Measurements from ENCODE around the gene TRIM69.
"Not testable (repeated sequence)": the region's sequence is repeated elsewhere in the genome, so short reads cannot be mapped to it uniquely, and the experiment has no call there.

Gene TRIM69

GRCh38 chr15:44729408-44730127 lies 6.8 kb upstream of the TRIM69 start:
- Histone ChIP-seq H3K4me1 (ENCODE audit: control insufficient read depth in 1 of 2, insufficient read depth in 2 of 2, low read length in 2 of 2) (peaks cover 9 to 18% of the 10 kb centered on the region in 2 donors), H3K9me3 (ENCODE audit: control insufficient read depth in 1 of 2, low read length in 2 of 2) (no peaks in the 10 kb centered on the region), H3K36me3 (ENCODE audit: control insufficient read depth in 1 of 2, insufficient read depth in 2 of 2, low read length in 2 of 2) (peaks cover 9 to 11% of the 10 kb centered on the region in 2 donors), H3K4me3 (ENCODE audit: low read depth in 1 of 2, low read length in 2 of 2) (peak overlapping the region; percentile 87 to 91), H3K27me3 (ENCODE audit: low read depth, low read length) (no peaks in the 10 kb centered on the region), H3K27ac (ENCODE audit: low read length) (peak overlapping the region; percentile 99)

- Histone ChIP-seq H3K27ac (ENCODE audit: low read length) (peak overlapping the region; percentile 53), H3K36me3 (ENCODE audit: control insufficient read depth in 1 of 2, insufficient read depth in 2 of 2, low read length in 2 of 2) (peaks cover 9 to 11% of the 10 kb centered on the region in 2 donors), H3K27me3 (ENCODE audit: low read depth, low read length) (no peaks in the 10 kb centered on the region), H3K4me1 (ENCODE audit: control insufficient read depth in 1 of 2, insufficient read depth in 2 of 2, low read length in 2 of 2) (peaks cover 4% of the 10 kb centered on the region in 2 donors), H3K4me3 (ENCODE audit: low read depth in 1 of 2, low read length in 2 of 2) (no peak overlapping the region), H3K9me3 (ENCODE audit: control insufficient read depth in 1 of 2, low read length in 2 of 2) (no peaks in the 10 kb centered on the region)
These were observed 1.4 kb upstream of the TRIM69 start for GRCh38 chr15:44734839-44735481.

- no peaks in the 10 kb centered on the region for H3K27me3 ChIP-seq (ENCODE audit: low read depth, low read length)
- peaks cover 9 to 11% of the 10 kb centered on the region in 2 donors for H3K36me3 ChIP-seq (ENCODE audit: control insufficient read depth in 1 of 2, insufficient read depth in 2 of 2, low read length in 2 of 2)
- H3K9me3 ChIP-seq (ENCODE audit: control insufficient read depth in 1 of 2, low read length in 2 of 2), result no peaks in the 10 kb centered on the region
- H3K4me1 ChIP-seq (ENCODE audit: control insufficient read depth in 1 of 2, insufficient read depth in 2 of 2, low read length in 2 of 2), result peaks cover 2 to 4% of the 10 kb centered on the region in 2 donors
- peak overlapping the region; percentile 53 for H3K27ac ChIP-seq (ENCODE audit: low read length)
- no peak overlapping the region for H3K4me3 ChIP-seq (ENCODE audit: low read depth in 1 of 2, low read length in 2 of 2)
These were observed 697 bp upstream of the TRIM69 start for GRCh38 chr15:44735482-44736180.

GRCh38 chr15:44738340-44738984 lies 2.1 kb downstream of the TRIM69 start:
- H3K36me3 ChIP-seq (ENCODE audit: control insufficient read depth in 1 of 2, insufficient read depth in 2 of 2, low read length in 2 of 2), result no peaks in the 10 kb centered on the region
- H3K4me3 ChIP-seq (ENCODE audit: low read depth in 1 of 2, low read length in 2 of 2), result no peak overlapping the region
- no peaks in the 10 kb centered on the region for H3K9me3 ChIP-seq (ENCODE audit: control insufficient read depth in 1 of 2, low read length in 2 of 2)
- no peaks in the 10 kb centered on the region for H3K27me3 ChIP-seq (ENCODE audit: low read depth, low read length)
- H3K4me1 ChIP-seq (ENCODE audit: control insufficient read depth in 1 of 2, insufficient read depth in 2 of 2, low read length in 2 of 2), result peaks cover 0 to 4% of the 10 kb centered on the region in 2 donors
- no peak overlapping the region for H3K27ac ChIP-seq (ENCODE audit: low read length)

- not testable (repeated sequence) for H3K9me3 ChIP-seq (ENCODE audit: control insufficient read depth in 1 of 2, low read length in 2 of 2); H3K27ac ChIP-seq (ENCODE audit: low read length); H3K36me3 ChIP-seq (ENCODE audit: control insufficient read depth in 1 of 2, insufficient read depth in 2 of 2, low read length in 2 of 2); H3K4me3 ChIP-seq (ENCODE audit: low read depth in 1 of 2, low read length in 2 of 2); H3K27me3 ChIP-seq (ENCODE audit: low read depth, low read length); H3K4me1 ChIP-seq (ENCODE audit: control insufficient read depth in 1 of 2, insufficient read depth in 2 of 2, low read length in 2 of 2)
These were observed 3.0 kb downstream of the TRIM69 start for GRCh38 chr15:44739222-44739847.

- H3K36me3 ChIP-seq (ENCODE audit: control insufficient read depth in 1 of 2, insufficient read depth in 2 of 2, low read length in 2 of 2); H3K9me3 ChIP-seq (ENCODE audit: control insufficient read depth in 1 of 2, low read length in 2 of 2); H3K27ac ChIP-seq (ENCODE audit: low read length); H3K27me3 ChIP-seq (ENCODE audit: low read depth, low read length); H3K4me3 ChIP-seq (ENCODE audit: low read depth in 1 of 2, low read length in 2 of 2); H3K4me1 ChIP-seq (ENCODE audit: control insufficient read depth in 1 of 2, insufficient read depth in 2 of 2, low read length in 2 of 2): not testable (repeated sequence)
These were observed 7.1 kb downstream of the TRIM69 start for GRCh38 chr15:44743454-44743853.

GRCh38 chr15:44753345-44753744 lies 17.0 kb downstream of the TRIM69 start:
- no peak overlapping the region for H3K27ac ChIP-seq (ENCODE audit: low read length)
- H3K4me3 ChIP-seq (ENCODE audit: low read depth in 1 of 2, low read length in 2 of 2), result no peak overlapping the region
- H3K9me3 ChIP-seq (ENCODE audit: control insufficient read depth in 1 of 2, low read length in 2 of 2), result peaks cover 4 to 6% of the 10 kb centered on the region in 2 donors
- no peaks in the 10 kb centered on the region for H3K27me3 ChIP-seq (ENCODE audit: low read depth, low read length)
- H3K4me1 ChIP-seq (ENCODE audit: control insufficient read depth in 1 of 2, insufficient read depth in 2 of 2, low read length in 2 of 2), result no peaks in the 10 kb centered on the region
- H3K36me3 ChIP-seq (ENCODE audit: control insufficient read depth in 1 of 2, insufficient read depth in 2 of 2, low read length in 2 of 2), result no peaks in the 10 kb centered on the region

- H3K4me1 ChIP-seq (ENCODE audit: control insufficient read depth in 1 of 2, insufficient read depth in 2 of 2, low read length in 2 of 2), result no peaks in the 10 kb centered on the region
- no peaks in the 10 kb centered on the region for H3K9me3 ChIP-seq (ENCODE audit: control insufficient read depth in 1 of 2, low read length in 2 of 2)
- no peak overlapping the region for H3K27ac ChIP-seq (ENCODE audit: low read length)
- no peak overlapping the region for H3K4me3 ChIP-seq (ENCODE audit: low read depth in 1 of 2, low read length in 2 of 2)
- H3K27me3 ChIP-seq (ENCODE audit: low read depth, low read length), result no peaks in the 10 kb centered on the region
- no peaks in the 10 kb centered on the region for H3K36me3 ChIP-seq (ENCODE audit: control insufficient read depth in 1 of 2, insufficient read depth in 2 of 2, low read length in 2 of 2)
These were observed 26.9 kb downstream of the TRIM69 start for GRCh38 chr15:44763187-44763586.

- H3K27ac ChIP-seq (ENCODE audit: low read length), result no peak overlapping the region
- H3K4me3 ChIP-seq (ENCODE audit: low read depth in 1 of 2, low read length in 2 of 2), result no peak overlapping the region
- H3K4me1 ChIP-seq (ENCODE audit: control insufficient read depth in 1 of 2, insufficient read depth in 2 of 2, low read length in 2 of 2), result no peaks in the 10 kb centered on the region
- no peaks in the 10 kb centered on the region for H3K36me3 ChIP-seq (ENCODE audit: control insufficient read depth in 1 of 2, insufficient read depth in 2 of 2, low read length in 2 of 2)
- H3K27me3 ChIP-seq (ENCODE audit: low read depth, low read length), result no peaks in the 10 kb centered on the region
- no peaks in the 10 kb centered on the region for H3K9me3 ChIP-seq (ENCODE audit: control insufficient read depth in 1 of 2, low read length in 2 of 2)
These were observed 27.5 kb downstream of the TRIM69 start for GRCh38 chr15:44763848-44764247.

GRCh38 chr15:44765036-44765435 lies 28.7 kb downstream of the TRIM69 start:
- no peaks in the 10 kb centered on the region for H3K9me3 ChIP-seq (ENCODE audit: control insufficient read depth in 1 of 2, low read length in 2 of 2)
- H3K36me3 ChIP-seq (ENCODE audit: control insufficient read depth in 1 of 2, insufficient read depth in 2 of 2, low read length in 2 of 2), result no peaks in the 10 kb centered on the region
- no peaks in the 10 kb centered on the region for H3K27me3 ChIP-seq (ENCODE audit: low read depth, low read length)
- no peak overlapping the region for H3K4me3 ChIP-seq (ENCODE audit: low read depth in 1 of 2, low read length in 2 of 2)
- H3K27ac ChIP-seq (ENCODE audit: low read length), result no peak overlapping the region
- no peaks in the 10 kb centered on the region for H3K4me1 ChIP-seq (ENCODE audit: control insufficient read depth in 1 of 2, insufficient read depth in 2 of 2, low read length in 2 of 2)

- no peaks in the 10 kb centered on the region for H3K36me3 ChIP-seq (ENCODE audit: control insufficient read depth in 1 of 2, insufficient read depth in 2 of 2, low read length in 2 of 2)
- no peaks in the 10 kb centered on the region for H3K27me3 ChIP-seq (ENCODE audit: low read depth, low read length)
- no peak overlapping the region for H3K27ac ChIP-seq (ENCODE audit: low read length)
- no peak overlapping the region for H3K4me3 ChIP-seq (ENCODE audit: low read depth in 1 of 2, low read length in 2 of 2)
- H3K9me3 ChIP-seq (ENCODE audit: control insufficient read depth in 1 of 2, low read length in 2 of 2), result peaks cover 0 to 3% of the 10 kb centered on the region in 2 donors
- H3K4me1 ChIP-seq (ENCODE audit: control insufficient read depth in 1 of 2, insufficient read depth in 2 of 2, low read length in 2 of 2), result no peaks in the 10 kb centered on the region
These were observed 33.2 kb downstream of the TRIM69 start for GRCh38 chr15:44769521-44769920.

Measured in muscle layer of duodenum (tissue), 2 donors.